Activated T-cell treated with anti-CD3 and anti-CD28 coated beads for 1 hour (primary cell): Measurements from ENCODE around the gene HIVEP3.

Experiments
- DNase-seq: peaks from one replicate; pipeline ENCODE4 v3.0.0-alpha.2; 2020; ENCODE audit warnings: low read depth

The HIVEP3 gene

GRCh38 chr1:41682845-41683625 is 235.7 kb downstream of the HIVEP3 start:
- no peak for DNase-seq

- DNase-seq: no peak
These were observed 236.6 kb downstream of the HIVEP3 start for GRCh38 chr1:41682149-41682548.

GRCh38 chr1:41681331-41682098 is 237.2 kb downstream of the HIVEP3 start:
- DNase-seq: no peak

- no peak for DNase-seq
These were observed 238.7 kb downstream of the HIVEP3 start for GRCh38 chr1:41679994-41680393.

- no peak for DNase-seq
These were observed 239.2 kb downstream of the HIVEP3 start for GRCh38 chr1:41679531-41679930.

- DNase-seq: no peak
These were observed 240.4 kb downstream of the HIVEP3 start for GRCh38 chr1:41678111-41678878.

- DNase-seq: no peak
These were observed 241.1 kb downstream of the HIVEP3 start for GRCh38 chr1:41677620-41678019.

GRCh38 chr1:41675401-41675800 is 243.3 kb downstream of the HIVEP3 start:
- DNase-seq: no peak

GRCh38 chr1:41674522-41674921 is 244.2 kb downstream of the HIVEP3 start:
- DNase-seq: no peak

- DNase-seq: no peak
These were observed 244.9 kb downstream of the HIVEP3 start for GRCh38 chr1:41673806-41674205.

GRCh38 chr1:41673378-41673777 is 245.3 kb downstream of the HIVEP3 start:
- DNase-seq: peak; percentile 22

- no peak for DNase-seq
These were observed 245.9 kb downstream of the HIVEP3 start for GRCh38 chr1:41672641-41673361.

- DNase-seq: no peak
These were observed 246.5 kb downstream of the HIVEP3 start for GRCh38 chr1:41672173-41672572.

- DNase-seq: no peak
These were observed 247.5 kb downstream of the HIVEP3 start for GRCh38 chr1:41671116-41671755.

GRCh38 chr1:41670217-41670957 is 248.3 kb downstream of the HIVEP3 start:
- DNase-seq: no peak

- no peak for DNase-seq
These were observed 249.8 kb downstream of the HIVEP3 start for GRCh38 chr1:41668967-41669366.

GRCh38 chr1:41668054-41668660 is 250.6 kb downstream of the HIVEP3 start:
- no peak for DNase-seq

- DNase-seq: peak; percentile 29
These were observed 251.6 kb downstream of the HIVEP3 start for GRCh38 chr1:41666981-41667631.
